Endothelial cell of umbilical vein (primary cell): ENCODE results near the gene LOXL1. TPM values are rescaled to one million over a fixed set of nuclear protein-coding genes. Genes with fewer than 3 reads are reported as not detected.

ENCODE experiments used
- BruUV-seq: library from RNA; stranded (reverse); fragments of 400-500 nt; replicated peaks from 2 replicates; lab custom pipeline; 2021; lab: Mats Ljungman, UMichigan
- CTCF ChIA-PET: fragments of 300-600, 350-600 bp; sonication (Branson Sonifier 250); formaldehyde crosslinking; loops from one replicate; lab custom pipeline; 2021; ENCODE audit warnings: antibody characterized with exemption, inconsistent platforms; lab: Charles Lee
- POLR2A ChIA-PET: fragments of 300-600, 350-600 bp; sonication (Branson Sonifier 250); formaldehyde crosslinking; loops from one replicate; lab custom pipeline; 2021; ENCODE audit warnings: antibody characterized with exemption, inconsistent platforms; lab: Charles Lee
- DNase-seq: peaks from one replicate; pipeline ENCODE4 v3.0.0-alpha.2; 2011; ENCODE audit warnings: low read depth, low spot score
- FAIRE-seq: peaks from 2 replicates; lab custom pipeline; 2011; peaks lifted over from hg19 to GRCh38; lab: Jason Lieb, UNC
- H2AFZ ChIP-seq: 2 replicates; pipeline ENCODE4 v1.6.0; 2012; ENCODE audit warnings: low read depth, low read length, control low read depth, inconsistent platforms
- H3K27ac ChIP-seq: 2 replicates; pipeline ENCODE4 v1.5.1; 2011; ENCODE audit warnings: low read depth, mild to moderate bottlenecking, control low read depth, low read length, moderate library complexity; ENCODE audit not compliant: insufficient read depth
- H3K27me3 ChIP-seq, 2 experiments: 2 replicates each; pipeline versions ENCODE4 v1.6.0 to v1.6.1; 2011; ENCODE audit warnings: low read length in 2 of 2, mixed read lengths in 1 of 2; ENCODE audit not compliant: control insufficient read depth in 2 of 2, insufficient read depth in 2 of 2
- H3K36me3 ChIP-seq, 2 experiments: 2 replicates in 1 of 2; 3 replicates in 1 of 2; pipeline ENCODE4 v1.5.1; 2011; ENCODE audit warnings: low read length in 2 of 2, mild to moderate bottlenecking in 1 of 2, moderate library complexity in 1 of 2; ENCODE audit not compliant: control insufficient read depth in 2 of 2, insufficient read depth in 2 of 2; ENCODE audit errors: extremely low read depth in 1 of 2
- H3K4me1 ChIP-seq: 3 replicates; pipeline ENCODE4 v1.5.1; 2011; ENCODE audit warnings: mild to moderate bottlenecking, low read length; ENCODE audit not compliant: control insufficient read depth, insufficient read depth; ENCODE audit errors: extremely low read depth
- H3K4me2 ChIP-seq: 2 replicates; pipeline ENCODE4 v1.6.1; 2011; ENCODE audit warnings: low read length, control low read depth, mixed read lengths; ENCODE audit not compliant: insufficient read depth
- H3K4me3 ChIP-seq, 3 experiments: fragments of 200-600 bp in 1 of 3; sonication (generic), shearing (Covaris generic) in 1 of 3; replicated peaks in 1 of 3; 2 replicates each; pipeline ENCODE4 v1.5.1; 2011 to 2016; ENCODE audit warnings: control low read depth in 3 of 3, low read length in 3 of 3, mild to moderate bottlenecking in 2 of 3, inconsistent platforms in 1 of 3, low read depth in 1 of 3, moderate library complexity in 1 of 3; ENCODE audit not compliant: insufficient read depth in 1 of 3
- H3K79me2 ChIP-seq: 2 replicates; pipeline ENCODE4 v1.6.0; 2012; ENCODE audit warnings: low read length, inconsistent platforms; ENCODE audit not compliant: control insufficient read depth, insufficient read depth
- H3K9ac ChIP-seq: replicated peaks from 2 replicates; pipeline ENCODE3; 2011; ENCODE audit warnings: low read length, control low read depth; ENCODE audit not compliant: insufficient read depth; ENCODE audit errors: extremely low read depth
- H3K9me1 ChIP-seq: replicated peaks from 3 replicates; pipeline ENCODE4 v1.6.0; 2011; ENCODE audit warnings: mild to moderate bottlenecking, low read length; ENCODE audit not compliant: control insufficient read depth, insufficient read depth; ENCODE audit errors: extremely low read depth
- H3K9me3 ChIP-seq: replicated peaks from 2 replicates; pipeline ENCODE4 v1.5.1; 2012; ENCODE audit warnings: low read length, inconsistent platforms; ENCODE audit not compliant: control insufficient read depth, insufficient read depth
- H4K20me1 ChIP-seq: replicated peaks from 2 replicates; pipeline ENCODE3; 2011; ENCODE audit warnings: mild to moderate bottlenecking, low read length; ENCODE audit not compliant: control insufficient read depth, insufficient read depth; ENCODE audit errors: extremely low read depth
- EZH2 ChIP-seq: IDR thresholded peaks from 2 replicates; pipeline ENCODE4 v1.6.1; 2012; ENCODE audit warnings: borderline replicate concordance, low read depth, mild to moderate bottlenecking, moderate library complexity, low read length, inconsistent platforms; ENCODE audit not compliant: severe bottlenecking
- FOS ChIP-seq: IDR thresholded peaks from 2 replicates; pipeline ENCODE4 v1.6.1; 2011; ENCODE audit warnings: mild to moderate bottlenecking, low read length, moderate library complexity, borderline replicate concordance; ENCODE audit not compliant: insufficient read depth
- JUN ChIP-seq: IDR thresholded peaks from 2 replicates; pipeline ENCODE4 v1.6.1; 2011; ENCODE audit warnings: borderline replicate concordance, low read depth; ENCODE audit not compliant: insufficient read length, insufficient read depth
- MYC ChIP-seq: IDR thresholded peaks from one replicate; pipeline ENCODE4 v1.6.1; 2011; ENCODE audit warnings: mild to moderate bottlenecking, low read depth, low read length
- POLR2A ChIP-seq: IDR thresholded peaks from 2 replicates; pipeline ENCODE4 v1.6.1; 2012; ENCODE audit warnings: low read depth, mild to moderate bottlenecking, control low read depth, low read length
- POLR2AphosphoS5 ChIP-seq: IDR thresholded peaks from 2 replicates; pipeline ENCODE4 v1.6.1; 2012; ENCODE audit warnings: low read depth, mild to moderate bottlenecking, control low read depth, low read length, moderate library complexity; ENCODE audit not compliant: insufficient read depth
- dilution Hi-C: fragments of 300-500 bp; cut with MboI; formaldehyde crosslinking; loops from one replicate; pipeline ENCODE4 v1.15.0; 2019; ENCODE audit warnings: low sequenced_read_pairs; ENCODE audit not compliant: extremely low pct_ligation_motif_present
- intact Hi-C: fragments of 100-400 bp; cut with micrococcal nuclease; formaldehyde crosslinking; loops from one replicate; pipeline ENCODE4 v1.10.0; 2022
- polyA plus RNA-seq, 4 experiments: library from polyadenylated mRNA; depleted of rRNA in 3 of 4; stranded (reverse) in 3 of 4; unstranded in 1 of 4; fragments of >200 nt; gene quantifications; 2 replicates each; pipeline versions ENCODE4 v1.2.1 to v1.2.3, GENCODE V29; 2011 to 2012; ENCODE audit warnings: missing spikeins in 1 of 4
- total RNA-seq: library from RNA; stranded (reverse); gene quantifications from 2 replicates; pipeline ENCODE4 v1.2.3, GENCODE V29; 2021
- TF ChIP-seq, protein P1 (sequence below), 2 donors: IDR thresholded peaks; 1 replicate in 1 of 2; 2 replicates in 1 of 2; pipeline ENCODE4 v1.5.1; 2011; ENCODE audit warnings: low read length in 2 of 2, mild to moderate bottlenecking in 2 of 2, moderate library complexity in 2 of 2, control low read depth in 1 of 2, inconsistent platforms in 1 of 2, low read depth in 1 of 2; ENCODE audit not compliant: insufficient read depth in 1 of 2; ENCODE audit errors: extremely low read depth in 1 of 2
- TF ChIP-seq, protein P2 (sequence below): IDR thresholded peaks from 2 replicates; pipeline ENCODE4 v1.6.1; 2011; ENCODE audit not compliant: insufficient read depth, insufficient read length

LOXL1 gene
- total and polyA plus RNA-seq, 2 donors (not counting 3 experiments of a cell fraction or from before 2014, with no cell fraction given): 5.2 to 14.4 TPM

DNA sequence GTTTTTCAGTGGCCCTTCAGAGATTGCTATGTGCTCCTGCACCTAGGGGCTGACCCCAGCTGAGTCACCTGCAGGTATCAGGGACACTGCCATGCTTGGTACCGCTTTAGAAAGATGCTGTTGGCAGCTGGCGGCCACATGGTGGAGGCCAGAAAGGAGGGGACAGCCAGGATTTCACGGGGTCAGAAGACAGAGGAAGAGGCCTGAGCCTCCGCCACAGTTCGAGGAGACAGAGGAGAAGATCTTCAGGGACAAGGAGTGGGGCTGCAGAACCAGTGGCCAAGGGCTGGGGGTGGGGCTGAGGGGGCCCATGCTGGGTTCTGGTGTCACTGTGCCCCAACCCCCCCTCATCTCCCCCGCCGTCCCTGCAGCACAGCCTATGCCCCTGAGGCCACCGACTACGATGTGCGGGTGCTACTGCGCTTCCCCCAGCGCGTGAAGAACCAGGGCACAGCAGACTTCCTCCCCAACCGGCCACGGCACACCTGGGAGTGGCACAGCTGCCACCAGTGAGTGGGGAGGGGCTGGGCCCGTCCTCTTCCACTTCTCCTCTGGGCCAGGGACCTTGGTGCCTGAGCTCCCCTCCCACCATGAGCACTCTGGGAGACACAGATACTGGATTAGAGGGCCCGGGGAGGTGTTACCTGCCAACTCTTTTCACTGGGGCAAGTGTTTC lies 19.9 kb downstream of the LOXL1 start:
- TF ChIP-seq POLR2AphosphoS5 (no peak), JUN (no peak), MYC (no peak), FOS (no peak), POLR2A (no peak), EZH2 (no peak)
- TF ChIP-seq, protein P1, sequence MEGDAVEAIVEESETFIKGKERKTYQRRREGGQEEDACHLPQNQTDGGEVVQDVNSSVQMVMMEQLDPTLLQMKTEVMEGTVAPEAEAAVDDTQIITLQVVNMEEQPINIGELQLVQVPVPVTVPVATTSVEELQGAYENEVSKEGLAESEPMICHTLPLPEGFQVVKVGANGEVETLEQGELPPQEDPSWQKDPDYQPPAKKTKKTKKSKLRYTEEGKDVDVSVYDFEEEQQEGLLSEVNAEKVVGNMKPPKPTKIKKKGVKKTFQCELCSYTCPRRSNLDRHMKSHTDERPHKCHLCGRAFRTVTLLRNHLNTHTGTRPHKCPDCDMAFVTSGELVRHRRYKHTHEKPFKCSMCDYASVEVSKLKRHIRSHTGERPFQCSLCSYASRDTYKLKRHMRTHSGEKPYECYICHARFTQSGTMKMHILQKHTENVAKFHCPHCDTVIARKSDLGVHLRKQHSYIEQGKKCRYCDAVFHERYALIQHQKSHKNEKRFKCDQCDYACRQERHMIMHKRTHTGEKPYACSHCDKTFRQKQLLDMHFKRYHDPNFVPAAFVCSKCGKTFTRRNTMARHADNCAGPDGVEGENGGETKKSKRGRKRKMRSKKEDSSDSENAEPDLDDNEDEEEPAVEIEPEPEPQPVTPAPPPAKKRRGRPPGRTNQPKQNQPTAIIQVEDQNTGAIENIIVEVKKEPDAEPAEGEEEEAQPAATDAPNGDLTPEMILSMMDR (IDR thresholded peaks at IDR 0.05; ENCODE audit: extremely low read depth in 1 of 2, insufficient read depth in 1 of 2, low read depth in 1 of 2, low read length in 2 of 2): no peak
- TF ChIP-seq, protein P2, sequence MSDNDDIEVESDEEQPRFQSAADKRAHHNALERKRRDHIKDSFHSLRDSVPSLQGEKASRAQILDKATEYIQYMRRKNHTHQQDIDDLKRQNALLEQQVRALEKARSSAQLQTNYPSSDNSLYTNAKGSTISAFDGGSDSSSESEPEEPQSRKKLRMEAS: no peak
- H3K27me3 ChIP-seq: no peaks in the 10 kb centered on the region
- H3K4me1 ChIP-seq: no peaks in the 10 kb centered on the region
- H2AFZ ChIP-seq: no peak overlapping the region
- H3K9ac ChIP-seq: no peak overlapping the region
- DNase-seq (no peak), FAIRE-seq (no peak)
- no peaks in the 10 kb centered on the region for H3K79me2 ChIP-seq
- H3K9me1 ChIP-seq: no peaks in the 10 kb centered on the region
- H3K4me3 ChIP-seq: no peak overlapping the region
- CTCF ChIA-PET: interaction anchor here (1.3 to 1.8 kb wide), 2 partner anchors 10 to 72 kb away, joined by 3 to 4 read pairs; no protein-coding TSS in a partner anchor
- POLR2A ChIA-PET: no interaction called here
- no peaks in the 10 kb centered on the region for H3K36me3 ChIP-seq
- no peak overlapping the region for H3K27ac ChIP-seq
- BruUV-seq: no TSS peak
- intact Hi-C loops: no loop called here
- dilution Hi-C loops: no loop called here
- no peak overlapping the region for H3K4me2 ChIP-seq
- no peaks in the 10 kb centered on the region for H4K20me1 ChIP-seq
- H3K9me3 ChIP-seq: no peaks in the 10 kb centered on the region
